MM.1S (cell line): Measurements from ENCODE around the gene WWC2.

ENCODE experiments used
- DNase-seq: peaks from one replicate; pipeline ENCODE4 v3.0.0-alpha.2; 2015
- H2AFZ ChIP-seq: fragments of 300-600 bp; sonication (generic); 2 replicates; pipeline ENCODE4 v1.6.0; 2016; ENCODE audit warnings: antibody characterized with exemption, low read length
- H3F3A ChIP-seq: fragments of 300-600 bp; sonication (generic); 2 replicates; pipeline ENCODE4 v1.6.1; 2016; ENCODE audit warnings: mild to moderate bottlenecking, antibody characterized with exemption, low read length, moderate library complexity, mixed read lengths; ENCODE audit not compliant: insufficient read depth
- H3K27ac ChIP-seq: fragments of 300-600 bp; sonication (generic); 2 replicates; pipeline ENCODE4 v1.5.1; 2016; ENCODE audit warnings: mild to moderate bottlenecking, low read length
- H3K27me3 ChIP-seq: fragments of 300-600 bp; sonication (generic); replicated peaks from 2 replicates; pipeline ENCODE4 v1.6.0; 2016; ENCODE audit warnings: low read length; ENCODE audit not compliant: insufficient read depth
- H3K36me3 ChIP-seq: fragments of 300-600 bp; sonication (generic); replicated peaks from 2 replicates; pipeline ENCODE4 v1.6.1; 2016; ENCODE audit warnings: mild to moderate bottlenecking, low read length, mixed read lengths; ENCODE audit not compliant: insufficient read depth
- H3K4me1 ChIP-seq: fragments of 300-600 bp; sonication (generic); 2 replicates; pipeline ENCODE4 v1.6.1; 2016; ENCODE audit warnings: low read length, mixed read lengths
- H3K4me2 ChIP-seq: fragments of 300-600 bp; sonication (generic); 2 replicates; pipeline ENCODE4 v1.6.0; 2016; ENCODE audit warnings: low read depth, low read length
- H3K4me3 ChIP-seq: fragments of 300-600 bp; sonication (generic); 2 replicates; pipeline ENCODE4 v1.5.1; 2016; ENCODE audit warnings: low read length, mixed read lengths
- H3K79me2 ChIP-seq: fragments of 300-600 bp; sonication (generic); 2 replicates; pipeline ENCODE4 v1.6.1; 2016; ENCODE audit warnings: mixed run types, low read length, mixed read lengths
- H3K9ac ChIP-seq: fragments of 300-600 bp; sonication (generic); 2 replicates; pipeline ENCODE4 v1.6.1; 2016; ENCODE audit warnings: low read length, mixed read lengths
- H3K9me2 ChIP-seq: fragments of 300-600 bp; sonication (generic); replicated peaks from 2 replicates; pipeline ENCODE4 v1.6.1; 2016; ENCODE audit warnings: mild to moderate bottlenecking, low read length, mixed read lengths; ENCODE audit not compliant: insufficient read depth
- H3K9me3 ChIP-seq: fragments of 300-600 bp; sonication (generic); replicated peaks from 2 replicates; pipeline ENCODE4 v1.6.1; 2016; ENCODE audit warnings: mild to moderate bottlenecking, low read length, mixed read lengths; ENCODE audit not compliant: insufficient read depth
- H4K20me1 ChIP-seq: fragments of 300-600 bp; sonication (generic); 2 replicates; pipeline ENCODE4 v1.6.1; 2016; ENCODE audit warnings: mild to moderate bottlenecking, low read length, moderate library complexity, mixed read lengths; ENCODE audit not compliant: insufficient read depth
- EZH2 ChIP-seq: fragments of 300-600 bp; sonication (generic); optimal IDR thresholded peaks from 2 replicates; pipeline ENCODE3; 2017; ENCODE audit warnings: low read depth, mild to moderate bottlenecking, antibody characterized with exemption, low read length, mixed read lengths
- EZH2phosphoT487 ChIP-seq: fragments of 300-600 bp; sonication (generic); IDR thresholded peaks from 2 replicates; pipeline ENCODE4 v1.6.1; 2018; ENCODE audit warnings: antibody characterized with exemption, low read length
- TF ChIP-seq, protein P1 (sequence below): fragments of 300-600 bp; sonication (generic); IDR thresholded peaks from 2 replicates; pipeline ENCODE4 v1.5.1; 2016; ENCODE audit warnings: antibody characterized with exemption, low read length, mixed read lengths

The WWC2 gene

GRCh38 chr4:183242291-183242690, 143.2 kb downstream of the WWC2 start:
- no peak overlapping the region for H3K9ac ChIP-seq
- no peaks in the 10 kb centered on the region for H3K9me3 ChIP-seq
- DNase-seq, result no peak
- no peaks in the 10 kb centered on the region for H4K20me1 ChIP-seq
- no peak overlapping the region for H3K27ac ChIP-seq
- TF ChIP-seq EZH2, result no peak
- TF ChIP-seq, protein P1, sequence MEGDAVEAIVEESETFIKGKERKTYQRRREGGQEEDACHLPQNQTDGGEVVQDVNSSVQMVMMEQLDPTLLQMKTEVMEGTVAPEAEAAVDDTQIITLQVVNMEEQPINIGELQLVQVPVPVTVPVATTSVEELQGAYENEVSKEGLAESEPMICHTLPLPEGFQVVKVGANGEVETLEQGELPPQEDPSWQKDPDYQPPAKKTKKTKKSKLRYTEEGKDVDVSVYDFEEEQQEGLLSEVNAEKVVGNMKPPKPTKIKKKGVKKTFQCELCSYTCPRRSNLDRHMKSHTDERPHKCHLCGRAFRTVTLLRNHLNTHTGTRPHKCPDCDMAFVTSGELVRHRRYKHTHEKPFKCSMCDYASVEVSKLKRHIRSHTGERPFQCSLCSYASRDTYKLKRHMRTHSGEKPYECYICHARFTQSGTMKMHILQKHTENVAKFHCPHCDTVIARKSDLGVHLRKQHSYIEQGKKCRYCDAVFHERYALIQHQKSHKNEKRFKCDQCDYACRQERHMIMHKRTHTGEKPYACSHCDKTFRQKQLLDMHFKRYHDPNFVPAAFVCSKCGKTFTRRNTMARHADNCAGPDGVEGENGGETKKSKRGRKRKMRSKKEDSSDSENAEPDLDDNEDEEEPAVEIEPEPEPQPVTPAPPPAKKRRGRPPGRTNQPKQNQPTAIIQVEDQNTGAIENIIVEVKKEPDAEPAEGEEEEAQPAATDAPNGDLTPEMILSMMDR, result no peak
- no peak overlapping the region for H3K4me2 ChIP-seq
- no peaks in the 10 kb centered on the region for H3F3A ChIP-seq
- H2AFZ ChIP-seq, result no peak overlapping the region
- H3K4me3 ChIP-seq, result no peak overlapping the region
- H3K4me1 ChIP-seq, result no peaks in the 10 kb centered on the region
- H3K9me2 ChIP-seq, result no peaks in the 10 kb centered on the region
- H3K36me3 ChIP-seq, result no peaks in the 10 kb centered on the region
- H3K27me3 ChIP-seq, result no peaks in the 10 kb centered on the region
- H3K79me2 ChIP-seq, result no peaks in the 10 kb centered on the region

DNA sequence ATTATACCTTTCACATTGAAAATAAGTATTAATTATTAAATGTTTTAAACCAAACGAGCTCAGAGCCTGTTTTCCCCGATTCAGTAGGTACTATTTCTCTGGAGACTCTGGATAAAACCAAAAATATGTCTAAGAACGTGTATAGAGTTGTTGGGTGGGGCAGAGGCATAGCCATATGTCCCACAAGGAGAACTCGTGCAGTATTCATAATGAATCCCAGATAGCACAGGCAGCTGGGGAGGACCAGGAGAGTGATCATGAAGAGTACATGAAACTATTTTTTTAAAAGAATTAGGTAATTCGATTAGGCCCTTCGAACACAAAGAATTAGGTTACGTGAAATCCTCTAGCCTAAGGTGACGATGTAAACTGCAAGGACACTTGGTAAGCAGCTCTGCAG, 145.0 kb downstream of the WWC2 start:
- Histone ChIP-seq H3K9ac (no peak overlapping the region), H3K4me3 (no peak overlapping the region), H2AFZ (no peak overlapping the region), H3K9me2 (no peaks in the 10 kb centered on the region), H3K9me3 (no peaks in the 10 kb centered on the region), H3K27ac (no peak overlapping the region), H3K27me3 (no peaks in the 10 kb centered on the region), H3K4me1 (no peaks in the 10 kb centered on the region), H3K79me2 (no peaks in the 10 kb centered on the region), H3F3A (no peaks in the 10 kb centered on the region), H4K20me1 (no peaks in the 10 kb centered on the region), H3K36me3 (no peaks in the 10 kb centered on the region), H3K4me2 (no peak overlapping the region)
- TF ChIP-seq EZH2 (no peak), EZH2phosphoT487 (no peak)
- TF ChIP-seq, protein P1, result no peak
- no peak for DNase-seq

GRCh38 chr4:183244506-183244905, 145.4 kb downstream of the WWC2 start:
- no peak for TF ChIP-seq EZH2phosphoT487
- TF ChIP-seq EZH2, result no peak
- TF ChIP-seq, protein P1, result no peak
- Histone ChIP-seq H3K9me3 (no peaks in the 10 kb centered on the region), H3K36me3 (no peaks in the 10 kb centered on the region), H3K27me3 (no peaks in the 10 kb centered on the region), H3K27ac (no peak overlapping the region), H4K20me1 (no peaks in the 10 kb centered on the region), H3K79me2 (no peaks in the 10 kb centered on the region), H3F3A (no peaks in the 10 kb centered on the region), H3K4me3 (no peak overlapping the region), H3K9ac (no peak overlapping the region), H2AFZ (no peak overlapping the region), H3K9me2 (no peaks in the 10 kb centered on the region), H3K4me1 (no peaks in the 10 kb centered on the region), H3K4me2 (no peak overlapping the region)
- no peak for DNase-seq
